Lung (tissue), 12 donors: Measurements from ENCODE around the gene CIBAR2. TPM values are rescaled to one million over a fixed set of nuclear protein-coding genes. Genes with fewer than 3 reads are reported as not detected.

ENCODE experiments used
- ATAC-seq: fragments of 200-7000 bp; cut with Tn5 transposase; one replicate; pipeline ENCODE4 v1.9.1; 2020; ENCODE audit warnings: moderate number of reproducible peaks; ENCODE audit not compliant: insufficient read depth, low FRiP score
- DNase-seq, 3 donors: peaks; one replicate each; pipeline ENCODE4 v3.0.0-alpha.2; 2013 to 2017
- H3K27ac ChIP-seq, 2 donors: one replicate each; pipeline ENCODE4 v1.5.1; 2013; ENCODE audit warnings: mild to moderate bottlenecking in 2 of 2, moderate library complexity in 2 of 2, control low read depth in 1 of 2, inconsistent platforms in 1 of 2, low read depth in 1 of 2, low read length in 1 of 2
- H3K27me3 ChIP-seq, 3 donors: one replicate each; pipeline ENCODE4 v1.5.1; 2013; ENCODE audit warnings: low read length in 2 of 3; ENCODE audit not compliant: control insufficient read depth in 3 of 3, insufficient read depth in 3 of 3
- H3K36me3 ChIP-seq, 4 donors: one replicate each; pipeline ENCODE4 v1.5.1; 2013; ENCODE audit warnings: low read length in 4 of 4, mild to moderate bottlenecking in 1 of 4, moderate library complexity in 1 of 4; ENCODE audit not compliant: control insufficient read depth in 4 of 4, insufficient read depth in 4 of 4
- H3K4me1 ChIP-seq, 5 donors: one replicate each; pipeline ENCODE4 v1.5.1; 2013; ENCODE audit warnings: low read length in 5 of 5, mild to moderate bottlenecking in 2 of 5, moderate library complexity in 1 of 5; ENCODE audit not compliant: control insufficient read depth in 5 of 5, insufficient read depth in 5 of 5
- H3K4me3 ChIP-seq: one replicate; pipeline ENCODE4 v1.5.1; 2013; ENCODE audit warnings: mild to moderate bottlenecking, control low read depth, moderate library complexity
- H3K9ac ChIP-seq, 2 donors: one replicate each; pipeline ENCODE4 v1.5.1; 2013; ENCODE audit warnings: low read length in 2 of 2, control low read depth in 1 of 2; ENCODE audit not compliant: insufficient read depth in 1 of 2
- H3K9me3 ChIP-seq, 4 donors: one replicate each; pipeline ENCODE4 v1.5.1; 2013; ENCODE audit warnings: low read length in 3 of 4, mild to moderate bottlenecking in 1 of 4, moderate library complexity in 1 of 4; ENCODE audit not compliant: control insufficient read depth in 4 of 4, insufficient read depth in 3 of 4
- WGBS, 2 donors: extraction: QIAGEN DNeasy Blood & Tissue Kit; methylation state at CpG; one replicate each; pipeline ENCODE4 v1.1.7; 2013; 5-methylcytosine and 5-hydroxymethylcytosine counted together
- polyA plus RNA-seq, 2 donors: library from polyadenylated mRNA; stranded (reverse); fragments of 200-250 nt; gene quantifications; one replicate each; pipeline ENCODE4 v1.2.1, GENCODE V29; 2013
- total RNA-seq, 2 donors: library from RNA; depleted of rRNA in 1 of 2; stranded (reverse); fragments of >200 nt in 1 of 2; gene quantifications; one replicate each; pipeline ENCODE4 v1.2.1, GENCODE V29; 2014 to 2021
- TF ChIP-seq, protein P1 (sequence below): IDR thresholded peaks from 2 replicates; pipeline ENCODE4 v1.5.1; 2012; ENCODE audit warnings: mild to moderate bottlenecking; ENCODE audit errors: control extremely low read depth, extremely low read depth
- donor health status: control.
- donor health status: control.
- donor health status: Bipolar disorder and iron deficiency.
- donor health status: healthy.
- donor health status: DM: yes; HTN: yes; CAD: no.

The CIBAR2 gene
- total and polyA plus RNA-seq, 4 donors: 11.8 to 49.0 (median 18.9) TPM

DNA sequence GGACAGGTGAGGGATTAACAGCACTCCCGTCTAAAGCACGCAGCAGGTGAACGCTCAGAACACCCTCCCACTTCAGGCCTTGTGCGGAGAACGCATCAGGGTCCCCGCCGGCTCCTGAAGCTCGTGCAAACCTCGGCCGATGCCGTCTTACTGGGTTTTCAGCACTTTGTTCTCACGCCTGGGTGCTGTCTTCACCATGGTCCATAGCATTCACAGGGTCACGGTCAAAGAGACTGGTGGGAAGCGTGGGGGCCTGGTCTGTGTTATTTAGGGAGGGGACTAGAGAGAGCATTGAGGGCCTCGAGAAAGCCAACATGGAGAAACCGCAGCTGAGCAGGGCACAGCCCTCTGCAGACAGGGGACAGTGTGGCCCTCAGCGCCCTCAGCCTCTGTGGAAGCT, 26.6 kb downstream of the CIBAR2 start:
- H3K27ac ChIP-seq: no peak overlapping the region
- H3K36me3 ChIP-seq: peaks cover 0 to 10% (median 0%) of the 10 kb centered on the region in 4 donors
- H3K9ac ChIP-seq: no peak overlapping the region
- WGBS, 2 donors: 96% methylated on average over 17 of the region's 17 CpGs
- peaks cover 0 to 37% (median 9%) of the 10 kb centered on the region in 5 donors for H3K4me1 ChIP-seq
- H3K9me3 ChIP-seq: no peaks in the 10 kb centered on the region
- no peak for DNase-seq
- TF ChIP-seq, protein P1, sequence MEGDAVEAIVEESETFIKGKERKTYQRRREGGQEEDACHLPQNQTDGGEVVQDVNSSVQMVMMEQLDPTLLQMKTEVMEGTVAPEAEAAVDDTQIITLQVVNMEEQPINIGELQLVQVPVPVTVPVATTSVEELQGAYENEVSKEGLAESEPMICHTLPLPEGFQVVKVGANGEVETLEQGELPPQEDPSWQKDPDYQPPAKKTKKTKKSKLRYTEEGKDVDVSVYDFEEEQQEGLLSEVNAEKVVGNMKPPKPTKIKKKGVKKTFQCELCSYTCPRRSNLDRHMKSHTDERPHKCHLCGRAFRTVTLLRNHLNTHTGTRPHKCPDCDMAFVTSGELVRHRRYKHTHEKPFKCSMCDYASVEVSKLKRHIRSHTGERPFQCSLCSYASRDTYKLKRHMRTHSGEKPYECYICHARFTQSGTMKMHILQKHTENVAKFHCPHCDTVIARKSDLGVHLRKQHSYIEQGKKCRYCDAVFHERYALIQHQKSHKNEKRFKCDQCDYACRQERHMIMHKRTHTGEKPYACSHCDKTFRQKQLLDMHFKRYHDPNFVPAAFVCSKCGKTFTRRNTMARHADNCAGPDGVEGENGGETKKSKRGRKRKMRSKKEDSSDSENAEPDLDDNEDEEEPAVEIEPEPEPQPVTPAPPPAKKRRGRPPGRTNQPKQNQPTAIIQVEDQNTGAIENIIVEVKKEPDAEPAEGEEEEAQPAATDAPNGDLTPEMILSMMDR: no peak
- H3K4me3 ChIP-seq: no peak overlapping the region
- ATAC-seq: no peak
- H3K27me3 ChIP-seq: no peaks in the 10 kb centered on the region

GRCh38 chr16:85084841-85085510, 27.3 kb downstream of the CIBAR2 start:
- Histone ChIP-seq H3K36me3 (peaks cover 0 to 11% (median 2%) of the 10 kb centered on the region in 4 donors), H3K9me3 (peaks cover 0 to under 1% (median 0%) of the 10 kb centered on the region in 4 donors), H3K4me1 (peaks cover 0 to 29% (median 9%) of the 10 kb centered on the region in 5 donors), H3K4me3 (no peak overlapping the region), H3K27me3 (no peaks in the 10 kb centered on the region), H3K9ac (no peak overlapping the region), H3K27ac (no peak overlapping the region)
- ATAC-seq (no peak), DNase-seq (no peak)
- TF ChIP-seq, protein P1: no peak
- WGBS, 2 donors: 81% methylated on average over 16 of the region's 16 CpGs

DNA sequence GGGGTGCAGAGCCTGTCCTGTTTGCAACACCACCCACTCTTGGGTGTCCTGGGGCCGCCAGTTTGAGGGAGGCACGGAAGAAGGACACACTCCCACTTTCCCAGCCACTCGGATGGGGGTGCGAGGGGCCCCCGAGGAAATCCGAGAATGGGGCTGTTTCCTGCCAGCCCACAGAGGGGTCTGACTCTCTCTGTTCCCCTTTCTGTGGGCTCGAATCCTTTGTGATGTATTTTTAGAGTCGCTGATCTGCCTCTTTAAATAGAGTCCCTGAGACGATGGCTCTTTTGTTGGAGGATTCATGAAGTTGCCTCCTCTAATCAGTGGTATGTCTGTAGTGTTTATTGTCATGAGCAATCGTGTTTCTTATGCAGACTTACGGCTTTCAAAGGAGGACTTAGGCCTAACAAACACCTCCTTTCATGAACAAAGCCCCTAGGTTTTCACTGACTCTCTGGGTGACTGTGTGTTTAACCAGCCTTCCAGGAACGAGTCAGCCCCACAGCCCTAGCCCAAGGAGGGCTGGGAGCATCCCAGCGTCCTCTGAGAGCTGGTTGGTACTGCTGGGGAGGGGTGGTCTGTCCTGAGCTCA, 29.1 kb downstream of the CIBAR2 start:
- Histone ChIP-seq H3K36me3 (peaks cover 0 to 25% (median 15%) of the 10 kb centered on the region in 4 donors), H3K9me3 (peaks cover 0 to 2% (median 0%) of the 10 kb centered on the region in 4 donors), H3K9ac (no peak overlapping the region), H3K4me1 (peaks cover 0 to 18% (median 0%) of the 10 kb centered on the region in 5 donors), H3K4me3 (no peak overlapping the region), H3K27me3 (no peaks in the 10 kb centered on the region), H3K27ac (no peak overlapping the region)
- DNase-seq (no peak), ATAC-seq (no peak)
- WGBS, 2 donors: 29 to 58% methylated on average over 13 of the region's 13 CpGs
- TF ChIP-seq, protein P1: no peak
